ENCODE measurements around the gene ST3GAL5.
A peak's percentile ranks its signal among the peaks of the same experiment; 100 is the strongest.

ST3GAL5 gene

DNA sequence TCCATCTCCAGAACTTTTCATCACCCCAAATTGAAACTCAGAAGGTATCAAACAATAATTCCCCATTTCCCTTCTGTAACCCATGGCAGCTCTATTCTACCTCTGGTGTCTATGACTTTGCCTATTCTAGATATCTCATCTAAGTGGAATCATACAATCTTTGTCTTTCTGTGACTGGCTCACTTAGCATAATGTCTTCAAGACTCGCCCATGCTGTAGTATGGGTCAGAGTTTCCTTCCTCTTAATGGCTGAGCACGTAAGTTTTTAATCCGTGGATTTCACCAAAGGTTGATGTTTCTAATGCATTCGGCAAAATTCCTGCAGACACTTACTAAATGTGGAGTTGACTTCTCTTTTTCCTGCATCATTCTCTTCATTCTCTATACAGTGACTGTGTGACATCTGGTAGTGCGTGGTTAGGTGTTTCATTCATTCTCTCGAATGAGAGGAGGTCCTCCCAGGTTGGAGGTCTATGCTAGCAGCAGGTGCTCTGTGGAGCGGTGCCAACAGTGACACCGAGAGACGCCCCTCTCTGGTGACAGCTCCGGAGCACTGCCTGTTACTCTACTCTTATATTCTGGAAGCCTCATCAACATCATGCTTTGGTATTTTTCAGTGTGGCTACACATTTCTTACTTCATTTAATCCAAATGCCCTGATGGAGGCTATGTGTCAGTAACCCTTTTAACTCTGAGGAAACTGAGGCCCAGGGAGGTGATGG is 84.9 kb downstream of the ST3GAL5 start:
- DNase-seq: no peak

DNA sequence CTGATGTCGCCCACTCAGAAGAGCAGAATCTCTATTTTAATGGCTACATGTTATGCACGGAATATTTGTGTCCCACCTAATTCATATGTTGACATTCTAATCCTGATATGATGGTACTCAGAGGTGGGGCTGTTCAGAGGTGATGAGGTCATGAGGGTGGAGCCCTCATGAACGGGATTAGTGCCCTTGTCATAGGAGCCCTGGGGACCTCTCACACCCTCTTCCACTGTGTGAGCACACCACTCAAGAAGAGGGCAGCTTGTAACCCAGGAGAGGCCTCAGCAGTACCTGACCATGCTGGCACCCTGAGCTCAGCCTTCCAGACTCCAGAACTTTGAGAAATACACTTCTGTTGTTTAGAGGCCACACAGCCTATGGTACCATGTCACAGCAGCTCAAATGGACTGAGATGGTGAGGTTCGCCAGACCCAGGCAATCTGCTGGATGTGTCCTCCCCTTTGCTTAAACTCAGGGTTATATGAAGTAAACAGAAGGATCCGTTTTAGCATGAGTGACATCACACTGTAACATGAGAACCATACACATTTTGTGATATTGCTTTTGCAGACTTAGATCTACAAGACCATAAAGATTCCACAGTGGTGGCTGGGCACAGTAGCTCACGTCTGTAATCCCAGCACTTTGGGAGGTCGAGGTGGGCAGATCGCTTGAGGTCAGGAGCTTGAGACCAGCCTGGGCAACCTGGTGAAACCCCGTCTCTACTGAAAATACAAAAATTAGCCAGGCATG is 86.3 kb downstream of the ST3GAL5 start:
- DNase-seq: no peak

DNA sequence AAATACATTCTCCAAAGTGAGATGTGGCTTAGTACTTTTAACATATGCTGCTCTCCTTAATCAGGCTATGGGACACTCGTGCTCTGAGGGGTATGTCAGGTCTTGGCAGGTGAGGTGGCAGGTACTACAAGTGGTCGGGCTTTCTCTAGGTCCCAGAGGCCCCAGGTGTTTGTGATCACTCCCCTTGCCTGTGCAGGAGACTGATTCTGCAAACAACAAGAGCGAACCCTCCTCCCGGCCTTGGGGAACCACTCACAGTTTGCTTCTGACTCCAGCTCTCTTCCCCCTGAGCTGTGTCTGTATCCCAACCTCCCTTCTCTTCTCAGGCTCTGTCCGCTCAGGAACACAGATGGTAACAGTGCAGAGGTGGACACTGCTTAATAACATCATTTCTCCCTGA is 86.9 kb downstream of the ST3GAL5 start:
- DNase-seq: no peak

DNA sequence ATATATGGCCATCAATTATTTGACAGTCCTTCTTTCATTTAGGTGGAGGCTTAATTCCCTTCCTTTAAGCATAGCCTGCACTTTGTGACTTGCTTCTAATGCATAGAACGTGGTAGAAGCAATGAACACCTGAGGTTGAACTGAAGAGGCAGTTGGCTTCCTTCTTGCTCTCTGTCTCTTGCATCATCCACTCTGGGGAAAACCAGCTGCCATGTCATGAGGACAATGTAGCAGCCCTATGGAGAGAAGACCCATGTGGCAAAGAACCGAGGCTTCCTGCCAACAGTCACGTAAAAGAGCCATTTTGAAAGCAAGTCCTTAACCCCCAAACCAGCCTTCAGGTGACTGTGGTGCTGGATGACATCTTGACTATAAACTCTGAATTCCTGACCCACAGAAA is 88.2 kb downstream of the ST3GAL5 start:
- DNase-seq: peak in 1 of 5 donors; percentile 11

DNA sequence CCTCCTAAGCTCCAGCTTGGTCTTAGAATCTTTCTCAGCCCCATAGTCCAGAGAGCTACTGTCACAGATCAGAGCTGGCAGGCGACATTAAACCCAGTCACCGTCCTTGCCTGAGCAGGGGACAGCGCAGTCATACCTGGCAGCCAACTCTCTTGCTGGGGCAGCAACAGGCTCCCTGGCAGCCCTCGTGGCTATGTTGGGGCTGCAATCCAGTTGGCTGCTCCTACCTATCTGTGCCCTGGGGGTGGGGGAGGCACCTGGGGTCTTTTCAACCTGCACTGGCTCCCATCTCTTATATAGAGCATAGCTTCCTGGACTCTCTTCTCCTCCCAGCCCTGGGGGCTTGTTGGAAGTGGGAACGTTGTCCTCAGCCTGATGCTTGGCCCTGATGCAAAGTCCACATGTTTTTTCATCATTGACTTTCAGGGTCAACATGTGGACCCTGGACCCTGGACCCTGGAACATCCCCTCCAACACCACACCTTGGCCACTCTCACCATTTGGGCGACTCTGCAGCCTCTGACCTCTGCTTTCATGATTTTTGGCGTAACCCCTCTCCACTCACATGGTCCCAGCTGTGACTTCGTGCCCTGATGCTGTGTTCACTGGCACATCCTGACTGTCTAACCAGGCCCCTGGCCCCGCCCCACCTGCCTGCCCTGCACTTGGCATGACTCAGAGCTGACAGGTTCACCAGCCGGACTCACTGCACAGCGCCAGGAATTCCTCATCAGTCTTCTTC is 89.4 kb downstream of the ST3GAL5 start:
- no peak for DNase-seq

DNA sequence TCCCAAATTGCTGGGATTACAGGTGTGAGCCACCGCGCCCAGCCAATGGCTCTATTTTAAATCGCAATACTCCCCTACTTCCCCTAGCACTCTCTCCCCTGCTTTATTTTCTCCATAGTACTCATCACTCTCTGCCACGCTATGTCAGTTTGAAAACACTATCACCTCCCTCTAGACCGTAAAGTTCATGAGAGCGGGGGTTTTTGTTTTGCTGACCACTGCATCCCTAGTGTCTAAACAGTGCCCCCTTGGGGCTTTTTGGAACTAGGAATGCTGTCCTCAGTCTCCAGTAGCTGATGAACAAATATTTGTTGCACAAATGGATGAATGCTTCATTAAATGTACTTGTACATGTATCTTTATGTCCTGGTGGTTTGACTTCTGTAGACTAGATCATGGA is 90.9 kb downstream of the ST3GAL5 start:
- DNase-seq: no peak

DNA sequence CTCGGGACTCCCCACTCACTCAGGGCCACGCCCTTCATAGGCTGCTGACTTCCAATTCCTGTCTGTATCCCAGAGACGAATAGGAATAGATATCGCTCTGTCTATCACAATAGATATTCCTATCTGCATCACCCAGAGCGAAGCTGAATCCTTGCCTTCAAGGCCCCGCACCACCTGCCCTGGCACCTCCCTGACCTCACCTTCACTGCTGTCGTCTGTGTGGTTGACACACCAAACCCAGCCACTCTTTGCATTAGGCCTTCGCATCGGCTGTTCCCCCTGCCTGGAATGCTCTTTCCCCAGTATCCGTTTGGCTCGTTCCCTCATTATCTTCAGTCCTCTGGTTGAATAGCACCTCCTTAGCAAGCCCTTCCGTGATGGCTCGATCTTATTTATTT is 91.5 kb downstream of the ST3GAL5 start:
- DNase-seq: no peak

DNA sequence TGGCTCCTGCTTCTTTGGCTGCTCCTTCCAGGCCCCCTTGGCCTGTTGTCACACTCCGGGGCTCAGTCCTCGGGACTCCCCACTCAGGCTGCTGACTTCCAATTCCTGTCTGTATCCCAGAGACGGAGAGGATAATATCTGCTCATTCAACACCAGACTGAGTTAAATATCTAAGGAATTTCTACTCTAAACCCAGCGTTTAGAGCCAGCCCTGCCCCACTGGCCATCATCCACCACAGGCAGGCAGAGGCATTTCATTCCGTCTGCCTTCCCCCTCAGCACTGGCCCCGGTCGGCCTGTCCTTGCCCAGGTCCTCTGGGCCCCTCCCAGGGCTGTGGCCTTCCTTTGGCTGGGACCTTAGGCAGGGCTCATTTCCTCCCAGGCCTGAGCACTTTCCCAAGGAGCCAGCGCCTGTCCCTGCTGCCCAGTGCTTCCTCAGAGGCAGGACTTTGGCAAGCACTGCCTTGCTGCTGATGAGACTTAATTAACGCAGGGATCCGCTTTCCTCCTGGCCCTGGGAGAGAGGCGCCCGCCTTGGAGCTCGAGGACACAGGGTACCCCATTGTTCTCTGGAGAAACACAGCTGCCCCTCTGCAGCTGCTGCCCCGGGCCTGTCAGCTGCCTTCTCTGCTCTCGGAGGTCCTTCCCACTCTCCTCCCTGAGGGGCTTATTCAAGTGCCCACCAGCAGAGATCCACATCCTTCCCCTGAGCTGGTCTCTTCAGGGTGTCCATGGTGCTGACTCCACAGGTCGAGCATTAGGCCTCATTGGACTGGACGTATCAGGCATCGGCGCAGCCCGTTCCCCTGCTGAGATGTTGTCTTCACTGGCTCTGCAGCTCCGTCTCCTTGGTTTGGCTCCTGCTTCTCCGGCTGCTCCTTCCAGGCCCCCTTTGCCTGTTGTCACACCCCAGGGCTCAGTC is 92.2 kb downstream of the ST3GAL5 start:
- no peak for DNase-seq

DNA sequence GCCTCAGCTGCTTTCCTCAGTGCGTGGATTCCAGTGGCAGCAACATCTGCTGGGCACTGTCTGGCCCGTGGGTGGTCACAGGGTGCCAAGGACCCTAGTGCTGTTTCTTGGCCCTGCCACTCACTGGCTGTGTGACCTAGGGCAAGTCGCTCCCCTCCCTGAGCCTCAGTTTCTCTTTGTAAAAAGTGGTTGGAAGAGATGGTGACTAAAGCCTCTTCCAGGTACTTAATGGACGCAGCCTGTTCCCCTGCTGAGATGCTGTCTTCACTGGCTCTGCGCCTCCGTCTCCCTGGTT is 92.8 kb downstream of the ST3GAL5 start:
- DNase-seq: no peak

DNA sequence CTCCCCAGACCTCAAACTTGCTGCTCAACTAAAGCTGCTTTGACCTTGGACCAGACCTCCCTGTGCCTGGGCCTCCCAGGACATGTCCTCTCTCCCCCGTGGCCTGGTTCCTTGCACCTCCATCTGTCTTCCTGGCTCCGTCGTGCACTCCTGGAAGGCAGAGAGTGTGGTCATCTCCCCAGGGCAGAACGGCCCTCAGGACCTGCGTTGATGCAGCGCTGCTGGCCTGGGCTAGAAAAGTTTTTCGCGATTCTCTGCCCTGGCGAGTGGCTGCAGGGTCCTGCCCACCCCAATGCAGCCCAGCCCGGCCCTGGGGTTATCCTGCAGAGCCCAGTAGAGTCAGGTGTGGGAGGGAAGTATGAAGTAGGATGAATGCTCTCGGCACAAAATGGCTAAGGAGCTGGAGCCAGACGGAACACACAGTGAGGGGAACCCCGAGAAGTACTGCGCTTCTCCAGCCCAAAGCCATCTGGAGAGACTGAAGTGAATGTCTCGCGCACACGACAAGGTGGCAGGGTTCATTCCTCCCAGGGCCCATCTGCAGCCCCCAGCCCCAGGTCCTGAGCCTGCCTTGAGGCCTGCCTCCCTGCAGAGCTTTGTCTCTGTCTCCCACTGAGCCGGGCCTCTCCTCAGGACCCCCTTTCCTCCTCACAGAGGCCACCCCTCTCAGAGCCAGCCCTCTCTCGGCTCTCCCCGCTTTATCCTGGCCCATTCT is 93.3 kb downstream of the ST3GAL5 start:
- no peak for DNase-seq

DNA sequence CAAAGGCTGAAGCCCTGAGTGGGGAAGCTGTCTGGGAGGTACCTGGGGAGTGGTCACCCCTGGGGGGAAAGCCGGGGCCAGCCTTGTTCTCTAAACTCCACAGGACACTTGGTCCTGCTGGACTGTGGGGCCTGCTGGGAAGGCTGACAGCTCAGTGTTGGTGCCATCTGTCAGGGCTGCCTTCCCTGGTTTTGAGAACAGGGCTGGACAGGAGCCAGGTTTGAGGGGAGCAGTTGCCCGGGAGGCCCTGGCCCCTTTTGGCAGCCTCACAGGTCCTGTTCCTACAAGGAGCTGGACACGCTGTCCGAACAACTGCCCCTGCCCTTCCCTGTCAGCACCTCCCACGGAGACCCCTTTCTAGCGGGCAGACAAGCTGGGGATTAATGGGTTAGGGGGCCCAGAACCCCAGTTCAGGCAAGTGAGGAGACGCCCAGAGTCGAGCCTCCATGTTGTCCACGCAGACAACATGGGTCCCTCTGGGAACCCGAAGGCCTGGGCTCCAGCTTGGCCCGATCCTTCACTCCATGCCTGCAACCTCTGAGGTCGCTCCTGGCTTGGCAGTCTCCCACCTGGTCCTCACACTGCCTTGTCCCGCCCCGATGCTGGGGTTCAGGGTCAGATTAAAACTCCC is 94.2 kb downstream of the ST3GAL5 start:
- no peak for DNase-seq

DNA sequence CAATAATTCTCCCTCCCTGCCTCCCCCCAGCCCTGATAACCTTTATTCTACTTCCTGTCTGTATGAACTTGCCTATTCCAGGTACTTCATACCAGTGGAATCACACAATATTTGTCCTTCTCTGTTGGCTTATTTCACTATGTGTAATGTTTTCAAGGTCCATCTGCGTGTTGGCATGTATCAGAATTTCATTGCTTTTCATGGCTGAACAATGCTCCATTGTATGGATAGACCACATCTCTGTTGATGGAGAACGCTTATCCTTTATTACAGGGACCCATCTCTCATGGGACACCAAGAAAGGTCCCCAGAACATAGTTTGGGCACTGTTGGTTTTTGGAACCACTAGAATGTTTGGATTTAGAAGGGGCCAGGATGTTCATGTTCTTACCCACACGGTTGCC is 94.8 kb downstream of the ST3GAL5 start:
- DNase-seq: no peak

DNA sequence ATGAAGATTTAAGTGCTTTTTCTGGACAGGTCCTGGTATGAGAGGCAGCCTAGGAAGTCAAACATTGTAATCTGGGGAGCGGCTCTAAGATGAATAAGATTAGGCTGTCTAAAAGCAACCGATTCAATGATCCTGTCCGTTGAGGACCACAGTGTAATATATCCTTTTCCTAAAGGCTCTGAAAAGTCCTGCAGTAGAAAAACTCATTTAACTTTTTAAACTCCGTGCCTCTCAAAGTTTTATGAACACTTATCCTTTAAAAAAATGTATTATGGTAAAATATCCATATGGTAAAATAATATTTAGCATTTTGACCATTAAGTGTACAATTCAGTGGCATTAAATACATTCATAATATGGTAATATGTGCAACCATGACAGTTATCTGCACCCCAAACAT is 95.2 kb downstream of the ST3GAL5 start:
- no peak for DNase-seq

DNA sequence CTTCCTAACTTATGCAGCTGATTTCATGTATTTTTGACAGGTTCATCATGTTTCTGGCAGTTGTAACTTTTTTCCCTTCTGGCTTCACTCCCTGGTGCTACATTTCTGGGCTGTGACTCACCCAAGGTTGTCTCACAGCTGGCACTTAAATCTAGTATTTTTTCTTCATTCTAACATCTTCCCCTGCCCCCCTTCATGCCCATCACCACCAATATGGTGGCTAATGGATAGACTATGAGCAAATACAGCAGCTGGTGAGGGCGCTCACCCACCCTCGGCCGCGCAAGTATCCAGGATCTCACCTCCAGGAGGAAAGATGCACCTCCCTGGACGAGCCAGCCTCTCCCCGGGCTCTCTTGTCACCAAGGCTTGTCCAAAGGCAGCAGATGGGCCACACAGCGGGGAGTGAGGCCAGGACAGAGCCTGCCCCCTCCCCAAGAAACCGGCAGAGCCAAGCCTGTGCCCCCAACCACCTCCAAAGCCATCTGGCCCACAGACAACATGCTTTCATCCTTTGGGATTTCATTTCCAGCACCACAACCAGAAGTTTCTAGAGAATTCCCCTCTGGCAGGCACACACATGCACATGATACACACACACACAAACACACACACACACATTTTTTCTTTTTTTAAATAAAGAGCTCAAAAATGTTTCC is 95.9 kb downstream of the ST3GAL5 start:
- DNase-seq: no peak

DNA sequence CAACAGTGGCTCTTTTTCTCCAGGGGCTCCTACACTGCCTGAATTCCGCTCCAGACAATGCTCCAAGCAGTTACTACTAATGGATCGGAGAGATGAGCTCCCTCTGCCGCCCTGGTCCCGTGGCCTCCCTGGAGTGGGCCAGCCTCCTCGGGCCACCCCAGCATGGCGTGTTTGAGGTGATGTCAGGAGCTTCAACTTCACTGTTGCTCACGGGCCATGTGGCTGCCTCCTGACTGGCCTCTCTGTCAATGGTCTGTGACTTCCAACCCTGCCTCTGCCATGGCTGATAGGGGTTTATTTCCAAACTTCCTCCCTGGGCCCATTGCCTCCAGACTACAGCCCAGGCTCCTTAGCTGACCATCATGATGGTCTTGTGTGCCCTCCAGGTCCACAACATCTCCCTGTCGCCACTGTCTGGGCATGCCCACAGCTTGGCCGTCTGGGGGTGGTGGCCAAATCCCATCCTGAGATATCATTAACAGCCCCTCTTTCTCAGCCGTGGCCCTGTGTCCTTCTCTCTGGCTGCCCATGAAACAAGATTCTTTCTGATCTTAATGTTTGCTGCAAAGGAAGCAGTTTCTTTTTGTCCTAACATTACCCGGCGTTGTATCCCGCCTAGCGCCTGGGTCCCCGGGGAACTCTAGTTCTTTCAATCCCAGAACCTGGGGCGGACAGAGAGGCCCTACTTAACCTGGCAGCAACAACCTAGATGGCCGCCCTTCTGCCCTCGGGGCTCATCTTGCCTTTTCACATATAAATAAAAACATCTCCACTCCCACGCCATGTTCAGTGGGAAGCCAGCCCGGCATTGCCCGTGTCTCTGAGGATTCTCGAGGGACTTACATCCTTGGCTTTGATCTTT is 96.9 kb downstream of the ST3GAL5 start:
- DNase-seq: no peak

DNA sequence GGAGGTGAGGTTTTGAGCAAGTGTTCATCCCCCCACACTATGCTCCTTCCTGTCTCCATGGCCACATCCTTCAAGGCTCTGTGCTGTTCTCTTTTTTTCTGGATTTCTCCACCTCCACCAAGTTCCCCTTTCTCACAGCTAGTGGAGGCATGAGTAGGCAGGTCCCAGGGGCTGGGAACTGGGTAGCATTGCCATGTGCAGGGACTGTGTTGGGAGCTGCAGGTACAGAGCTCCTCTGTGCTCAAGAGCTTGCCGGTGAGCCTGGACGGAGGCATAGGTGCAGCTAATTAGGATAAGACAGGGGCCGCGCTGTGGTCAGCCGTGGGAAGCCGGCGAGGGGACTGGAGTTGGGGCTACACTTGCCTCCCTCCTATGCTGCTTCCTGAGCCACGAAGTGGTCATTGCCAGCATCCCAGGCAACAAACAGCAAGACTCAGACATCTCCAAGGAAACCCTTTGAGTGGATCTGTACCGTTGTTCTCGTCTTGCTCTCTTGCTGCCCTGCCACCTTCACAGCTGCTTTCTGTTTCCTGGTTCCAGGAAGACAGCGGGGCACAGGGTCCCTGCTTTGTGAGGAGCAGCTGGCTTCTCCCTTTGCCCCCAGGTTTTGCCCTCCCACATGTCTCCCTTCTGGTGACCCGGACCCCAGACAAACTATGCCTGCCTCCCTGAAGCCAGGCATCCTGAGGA is 98.1 kb downstream of the ST3GAL5 start:
- no peak for DNase-seq

DNA sequence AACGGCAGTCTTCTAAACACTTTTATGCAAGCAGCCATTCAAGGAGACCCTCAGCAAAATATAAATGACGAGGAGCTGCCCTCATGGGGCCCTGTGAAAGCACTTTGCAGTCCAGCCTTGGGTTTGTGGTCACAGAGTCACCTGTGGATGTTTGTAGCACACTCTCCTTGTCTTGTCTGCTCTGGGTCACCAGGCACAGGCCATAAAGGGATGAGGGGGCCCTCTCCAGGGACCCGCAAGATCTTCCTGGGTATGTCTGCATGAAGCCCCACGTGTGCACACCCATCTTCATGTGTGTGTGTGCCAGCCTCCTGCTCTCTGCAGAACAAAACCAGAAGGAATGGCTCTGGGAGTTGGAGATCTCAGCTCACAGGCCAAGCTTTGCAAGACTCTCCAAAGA is 98.8 kb downstream of the ST3GAL5 start:
- DNase-seq: no peak

DNA sequence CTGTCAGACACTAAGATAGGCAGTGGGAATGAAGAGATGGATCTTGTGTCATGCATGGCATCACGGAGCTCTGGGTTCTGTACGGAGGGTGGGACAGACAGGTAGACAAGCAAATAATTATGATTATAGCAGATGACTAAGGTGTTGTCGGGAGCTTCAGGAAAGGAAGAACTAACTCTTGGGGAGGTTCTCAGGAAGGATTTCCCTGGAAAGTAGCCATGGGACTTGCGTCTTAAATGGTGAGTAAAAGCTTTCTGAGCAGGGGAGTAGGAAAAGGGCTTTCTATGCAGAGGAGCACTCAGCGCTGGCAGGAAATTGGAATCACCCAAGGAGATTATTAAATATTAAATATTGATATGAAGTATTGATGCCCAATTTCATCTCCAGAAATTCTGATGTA is 99.5 kb downstream of the ST3GAL5 start:
- no peak for DNase-seq

DNA sequence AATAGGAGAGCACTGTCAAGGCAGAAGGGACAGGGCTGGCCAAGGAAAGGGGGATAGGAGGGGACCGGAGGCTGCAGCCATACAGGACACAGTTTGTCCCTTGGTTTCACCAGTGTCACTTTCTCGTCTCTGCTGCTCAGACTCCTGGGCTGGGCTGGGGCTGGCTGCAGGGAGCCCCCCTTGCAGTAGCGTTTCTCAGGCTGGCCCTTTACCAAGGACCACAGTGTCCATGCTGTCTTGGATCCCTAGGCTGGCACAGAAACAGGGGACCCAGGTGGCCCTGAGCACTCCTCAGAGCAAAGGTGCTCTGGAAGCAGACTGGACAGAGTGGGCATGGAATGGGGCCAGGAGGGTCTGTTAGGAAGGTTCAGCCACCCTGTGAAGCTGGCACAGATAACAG is 100.2 kb downstream of the ST3GAL5 start:
- no peak for DNase-seq

DNA sequence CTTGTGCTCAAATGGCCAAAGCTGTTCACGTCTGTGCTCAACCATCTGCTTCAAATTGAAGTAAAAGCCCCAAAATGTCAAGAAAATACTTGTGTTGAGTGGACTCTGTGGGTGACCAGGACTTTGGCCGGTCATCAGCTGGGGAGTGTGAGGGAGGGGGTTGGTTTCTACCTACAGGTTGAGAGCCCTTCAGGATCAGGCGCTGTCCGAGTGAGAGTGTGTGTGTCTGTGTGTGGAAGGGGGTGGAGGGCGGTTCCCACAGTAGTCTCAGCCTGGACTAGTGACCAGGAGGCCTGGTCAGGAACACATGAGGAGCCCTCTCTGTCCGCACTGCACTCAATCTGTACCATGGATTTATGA is 100.8 kb downstream of the ST3GAL5 start:
- DNase-seq: no peak

All from T-helper 1 cell (primary cell).